IMR-90 (cell line): Measurements from ENCODE around the gene IQSEC3.

Source experiments
- CEBPB ChIP-seq: IDR thresholded peaks from 2 replicates; pipeline ENCODE4 v1.6.1; 2012; ENCODE audit warnings: low read depth, low read length, improper control_type of control experiment
- CHD1 ChIP-seq: IDR thresholded peaks from 2 replicates; pipeline ENCODE4 v1.6.1; 2012; ENCODE audit warnings: low read depth, low read length, improper control_type of control experiment
- CTCF ChIP-seq: conservative IDR thresholded peaks from 2 replicates; pipeline ENCODE4 v1.5.1; 2012; ENCODE audit warnings: mild to moderate bottlenecking, low read depth, low read length, improper control_type of control experiment
- ELK1 ChIP-seq: fragments of 150-350 bp; IDR thresholded peaks from 2 replicates; pipeline ENCODE4 v1.6.1; 2016; ENCODE audit warnings: low read depth, mild to moderate bottlenecking, low read length, moderate library complexity, borderline replicate concordance
- FOS ChIP-seq: fragments of 150-350 bp; IDR thresholded peaks from 2 replicates; pipeline ENCODE4 v1.6.1; 2016; ENCODE audit warnings: low read depth, low read length
- MAFK ChIP-seq: IDR thresholded peaks from 2 replicates; pipeline ENCODE4 v1.6.1; 2012; ENCODE audit warnings: low read depth, low read length, improper control_type of control experiment
- MAZ ChIP-seq: IDR thresholded peaks from 2 replicates; pipeline ENCODE4 v1.6.1; 2012; ENCODE audit warnings: low read depth, mild to moderate bottlenecking, low read length, improper control_type of control experiment, moderate library complexity, borderline replicate concordance
- NFE2L2 ChIP-seq: fragments of 150-350 bp; IDR thresholded peaks from 2 replicates; pipeline ENCODE4 v1.6.1; 2016; ENCODE audit warnings: low read depth, mild to moderate bottlenecking, low read length
- POLR2A ChIP-seq: IDR thresholded peaks from 2 replicates; pipeline ENCODE4 v1.6.1; 2012; ENCODE audit warnings: mild to moderate bottlenecking, low read depth, low read length
- RAD21 ChIP-seq: IDR thresholded peaks from 2 replicates; pipeline ENCODE4 v1.6.1; 2012; ENCODE audit warnings: low read length, improper control_type of control experiment
- RCOR1 ChIP-seq: IDR thresholded peaks from 2 replicates; pipeline ENCODE4 v1.6.1; 2012; ENCODE audit warnings: mild to moderate bottlenecking, low read length, improper control_type of control experiment; ENCODE audit not compliant: insufficient replicate concordance
- RFX5 ChIP-seq: IDR thresholded peaks from 2 replicates; pipeline ENCODE4 v1.8.0; 2012; ENCODE audit warnings: low read depth, mild to moderate bottlenecking, low read length, moderate library complexity
- USF2 ChIP-seq: fragments of 150-350 bp; IDR thresholded peaks from 2 replicates; pipeline ENCODE4 v1.6.1; 2017; ENCODE audit warnings: mild to moderate bottlenecking, antibody characterized with exemption, low read length, low read depth

DNA sequence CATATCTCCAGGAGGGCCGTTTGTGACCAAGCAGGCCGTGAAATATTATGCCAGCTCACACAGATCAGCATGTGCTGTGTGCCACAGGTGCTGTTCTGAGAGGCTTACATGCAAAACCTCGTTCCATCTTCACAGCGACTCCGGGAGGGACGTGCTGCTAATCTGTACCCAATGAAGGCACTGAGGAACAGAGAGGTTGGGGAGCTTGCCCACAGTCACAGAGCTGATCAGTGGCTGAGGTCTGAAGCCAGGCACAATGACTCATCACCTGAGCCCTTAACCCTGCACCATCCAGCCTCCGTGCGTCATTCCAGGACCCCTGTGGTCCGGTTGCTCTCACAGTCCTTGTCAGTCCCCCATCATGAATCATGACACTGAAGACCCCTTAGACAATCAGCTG is 80.7 kb downstream of the IQSEC3 start:
- no peak for TF ChIP-seq CTCF
- TF ChIP-seq RFX5, result no peak
- no peak for TF ChIP-seq RAD21
- TF ChIP-seq CEBPB, result no peak
- TF ChIP-seq POLR2A, result no peak
- TF ChIP-seq NFE2L2, result no peak
- no peak for TF ChIP-seq CHD1
- no peak for TF ChIP-seq FOS
- TF ChIP-seq MAZ, result no peak
- no peak for TF ChIP-seq MAFK
- TF ChIP-seq ELK1, result no peak
- no peak for TF ChIP-seq RCOR1
- TF ChIP-seq USF2, result no peak
